Thyroid gland (tissue), 4 donors: ENCODE measurements around the gene RPS2.

Source experiments
- POLR2A ChIP-seq, 2 donors: fragments of 450-650 bp; IDR thresholded peaks; one replicate each; pipeline ENCODE4 v1.6.1; 2017; ENCODE audit warnings: antibody characterized with exemption in 2 of 2, mild to moderate bottlenecking in 2 of 2, moderate library complexity in 1 of 2
- TF ChIP-seq, protein P1 (sequence below), 6 experiments: fragments of 200-600 bp in 3 of 6; fragments of 450-650 bp in 3 of 6; sonication (generic) in 3 of 6; IDR thresholded peaks; one replicate each; pipeline ENCODE4 v1.5.1; 2016 to 2019; ENCODE audit warnings: antibody characterized with exemption in 6 of 6, mild to moderate bottlenecking in 2 of 6, inconsistent platforms in 1 of 6, moderate library complexity in 1 of 6

DNA sequence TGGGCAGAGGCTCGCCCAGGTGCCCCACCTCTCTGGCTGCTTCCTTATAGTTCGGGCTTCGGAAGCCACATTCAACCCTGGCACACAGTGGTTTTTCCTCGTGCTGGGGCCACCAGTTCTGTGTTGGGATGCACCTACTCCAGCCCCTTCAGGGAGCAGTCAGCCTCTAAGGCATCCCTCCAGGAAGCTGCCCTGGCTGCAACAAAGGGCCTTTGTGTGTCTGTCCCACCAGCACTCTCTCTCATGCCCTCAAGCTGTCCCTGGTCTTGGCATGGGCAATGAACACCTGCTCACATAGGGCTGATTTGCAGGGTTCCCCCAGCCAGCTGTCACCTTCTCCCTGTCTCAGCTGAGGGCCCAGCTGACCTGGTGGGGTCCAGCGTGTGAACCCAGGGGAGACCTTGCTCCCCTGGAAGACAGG, 17.4 kb upstream of the RPS2 start:
- TF ChIP-seq, protein P1, sequence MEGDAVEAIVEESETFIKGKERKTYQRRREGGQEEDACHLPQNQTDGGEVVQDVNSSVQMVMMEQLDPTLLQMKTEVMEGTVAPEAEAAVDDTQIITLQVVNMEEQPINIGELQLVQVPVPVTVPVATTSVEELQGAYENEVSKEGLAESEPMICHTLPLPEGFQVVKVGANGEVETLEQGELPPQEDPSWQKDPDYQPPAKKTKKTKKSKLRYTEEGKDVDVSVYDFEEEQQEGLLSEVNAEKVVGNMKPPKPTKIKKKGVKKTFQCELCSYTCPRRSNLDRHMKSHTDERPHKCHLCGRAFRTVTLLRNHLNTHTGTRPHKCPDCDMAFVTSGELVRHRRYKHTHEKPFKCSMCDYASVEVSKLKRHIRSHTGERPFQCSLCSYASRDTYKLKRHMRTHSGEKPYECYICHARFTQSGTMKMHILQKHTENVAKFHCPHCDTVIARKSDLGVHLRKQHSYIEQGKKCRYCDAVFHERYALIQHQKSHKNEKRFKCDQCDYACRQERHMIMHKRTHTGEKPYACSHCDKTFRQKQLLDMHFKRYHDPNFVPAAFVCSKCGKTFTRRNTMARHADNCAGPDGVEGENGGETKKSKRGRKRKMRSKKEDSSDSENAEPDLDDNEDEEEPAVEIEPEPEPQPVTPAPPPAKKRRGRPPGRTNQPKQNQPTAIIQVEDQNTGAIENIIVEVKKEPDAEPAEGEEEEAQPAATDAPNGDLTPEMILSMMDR (IDR thresholded peaks at IDR 0.05) = no peak
- TF ChIP-seq POLR2A (IDR thresholded peaks at IDR 0.05) = no peak
